SK-N-SH (cell line): ENCODE data around the gene NEGR1. TPM values are rescaled to one million over a fixed set of nuclear protein-coding genes. Genes with fewer than 3 reads are reported as not detected.

Experiments
- CTCF ChIA-PET: fragments of 300-600, 350-600 bp; formaldehyde crosslinking; extraction: SDS; loops from one replicate; lab custom pipeline; 2021; lab: Yijun Ruan, JAX
- POLR2A ChIA-PET: fragments of 350-600 bp; sonication (Branson Sonifier 250); formaldehyde crosslinking; extraction: SDS; loops from one replicate; lab custom pipeline; 2020; ENCODE audit warnings: antibody characterized with exemption, inconsistent platforms; lab: Yijun Ruan, JAX
- DNase-seq: peaks from one replicate; pipeline ENCODE4 v3.0.0; 2012
- H2AFZ ChIP-seq: fragments of 200-600 bp; sonication (generic); 2 replicates; pipeline ENCODE4 v1.8.1; 2016; ENCODE audit warnings: antibody characterized with exemption, mild to moderate bottlenecking, low read depth
- H3F3A ChIP-seq: fragments of 200-600 bp; sonication (generic); replicated peaks from 2 replicates; pipeline ENCODE3; 2016; ENCODE audit warnings: antibody characterized with exemption, mild to moderate bottlenecking; ENCODE audit not compliant: insufficient read depth
- H3K27ac ChIP-seq, 2 experiments: fragments of 200-500 bp in 1 of 2; fragments of 200-600 bp in 1 of 2; sonication (Bioruptor generic) in 1 of 2; sonication (generic), shearing (Covaris generic) in 1 of 2; 2 replicates each; pipeline versions ENCODE4 v1.5.1 to v1.6.1; 2014 to 2016; ENCODE audit warnings: low read depth in 2 of 2, inconsistent platforms in 1 of 2, low read length in 1 of 2, mild to moderate bottlenecking in 1 of 2, mixed read lengths in 1 of 2
- H3K27me3 ChIP-seq: fragments of 200-600 bp; sonication (generic), shearing (Covaris generic); 2 replicates; pipeline ENCODE4 v1.6.1; 2016; ENCODE audit warnings: mixed run types; ENCODE audit not compliant: insufficient read depth
- H3K36me3 ChIP-seq, 2 experiments: fragments of 200-500 bp in 1 of 2; fragments of 200-600 bp in 1 of 2; sonication (Bioruptor generic) in 1 of 2; sonication (generic) in 1 of 2; replicated peaks in 1 of 2; 2 replicates each; pipeline versions ENCODE3 to v1.5.1; 2014 to 2016; ENCODE audit warnings: low read length in 1 of 2, mild to moderate bottlenecking in 1 of 2; ENCODE audit not compliant: insufficient read depth in 2 of 2, control insufficient read depth in 1 of 2
- H3K4me1 ChIP-seq, 2 experiments: fragments of 200-500 bp in 1 of 2; fragments of 200-600 bp in 1 of 2; sonication (Bioruptor generic) in 1 of 2; sonication (generic), shearing (Covaris generic) in 1 of 2; 2 replicates each; pipeline versions ENCODE4 v1.5.1 to v1.6.1; 2014 to 2016; ENCODE audit warnings: low read depth in 1 of 2, low read length in 1 of 2, mixed run types in 1 of 2; ENCODE audit not compliant: insufficient read depth in 2 of 2, control insufficient read depth in 1 of 2
- H3K4me2 ChIP-seq: fragments of 200-600 bp; sonication (generic), shearing (Covaris generic); 2 replicates; pipeline ENCODE4 v1.6.1; 2017; ENCODE audit warnings: mixed run types
- H3K4me3 ChIP-seq, 2 experiments: fragments of 200-500 bp in 1 of 2; fragments of 200-600 bp in 1 of 2; sonication (Bioruptor generic) in 1 of 2; sonication (generic), shearing (Covaris generic) in 1 of 2; 2 replicates each; pipeline versions ENCODE4 v1.5.1 to v1.8.1; 2014 to 2016; ENCODE audit warnings: low read depth in 2 of 2, inconsistent platforms in 1 of 2, low read length in 1 of 2, mild to moderate bottlenecking in 1 of 2, mixed read lengths in 1 of 2, moderate library complexity in 1 of 2
- H3K79me2 ChIP-seq: fragments of 200-600 bp; sonication (generic); 2 replicates; pipeline ENCODE4 v1.8.1; 2017; ENCODE audit warnings: mild to moderate bottlenecking; ENCODE audit not compliant: insufficient read depth
- H3K9ac ChIP-seq: fragments of 200-600 bp; sonication (generic); 2 replicates; pipeline ENCODE4 v1.6.1; 2017; ENCODE audit warnings: mixed run types
- H3K9me2 ChIP-seq: fragments of 200-600 bp; sonication (generic); 2 replicates; pipeline ENCODE4 v1.6.1; 2017; ENCODE audit warnings: mixed run types
- H3K9me3 ChIP-seq: fragments of 200-600 bp; sonication (generic); 2 replicates; pipeline ENCODE4 v1.6.1; 2017; ENCODE audit warnings: mixed run types, mild to moderate bottlenecking, moderate library complexity
- H4K20me1 ChIP-seq: fragments of 200-600 bp; sonication (generic); 2 replicates; pipeline ENCODE4 v1.6.1; 2017; ENCODE audit warnings: mild to moderate bottlenecking, mixed run types; ENCODE audit not compliant: insufficient read depth
- JUND ChIP-seq: IDR thresholded peaks from 2 replicates; pipeline ENCODE4 v1.4.0; 2012
- REST ChIP-seq: IDR thresholded peaks from 2 replicates; pipeline ENCODE4 v1.6.1; 2012; ENCODE audit warnings: mild to moderate bottlenecking, low read depth, low read length, moderate library complexity
- RFX5 ChIP-seq: IDR thresholded peaks from 2 replicates; pipeline ENCODE4 v1.6.1; 2012; ENCODE audit warnings: mild to moderate bottlenecking, improper control_type of control experiment, low read length
- RXRA ChIP-seq: IDR thresholded peaks from 2 replicates; pipeline ENCODE4 v1.4.0; 2012; ENCODE audit warnings: low read depth, mild to moderate bottlenecking, borderline replicate concordance
- SMC3 ChIP-seq: IDR thresholded peaks from 2 replicates; pipeline ENCODE4 v1.6.1; 2012; ENCODE audit warnings: low read depth, low read length, improper control_type of control experiment
- TEAD4 ChIP-seq: IDR thresholded peaks from 2 replicates; pipeline ENCODE4 v1.4.0; 2012; ENCODE audit warnings: mild to moderate bottlenecking, borderline replicate concordance; ENCODE audit not compliant: insufficient read depth
- YY1 ChIP-seq: IDR thresholded peaks from 2 replicates; pipeline ENCODE4 v1.4.0; 2012; ENCODE audit warnings: low read depth, mild to moderate bottlenecking
- WGBS: methylation state at CpG from one replicate; pipeline ENCODE4 v1.1.6; 2017; ENCODE audit warnings: low lambda C conversion rate; 5-methylcytosine and 5-hydroxymethylcytosine counted together
- polyA plus RNA-seq, 3 experiments: library from polyadenylated mRNA; depleted of rRNA; stranded (reverse); fragments of >200 nt; gene quantifications; 2 replicates each; pipeline ENCODE4 v1.2.3, GENCODE V29; 2012
- TF ChIP-seq, protein P1 (sequence below): IDR thresholded peaks from 2 replicates; pipeline ENCODE4 v1.4.0; 2012; ENCODE audit warnings: low read depth, borderline replicate concordance

The NEGR1 gene
- polyA plus RNA-seq, 1 of the 3 experiments (the other 2 are of a cell fraction): 0.21 TPM

GRCh38 chr1:71559880-71560279 lies 722.5 kb downstream of the NEGR1 start (continued):
- TF ChIP-seq, protein P1, sequence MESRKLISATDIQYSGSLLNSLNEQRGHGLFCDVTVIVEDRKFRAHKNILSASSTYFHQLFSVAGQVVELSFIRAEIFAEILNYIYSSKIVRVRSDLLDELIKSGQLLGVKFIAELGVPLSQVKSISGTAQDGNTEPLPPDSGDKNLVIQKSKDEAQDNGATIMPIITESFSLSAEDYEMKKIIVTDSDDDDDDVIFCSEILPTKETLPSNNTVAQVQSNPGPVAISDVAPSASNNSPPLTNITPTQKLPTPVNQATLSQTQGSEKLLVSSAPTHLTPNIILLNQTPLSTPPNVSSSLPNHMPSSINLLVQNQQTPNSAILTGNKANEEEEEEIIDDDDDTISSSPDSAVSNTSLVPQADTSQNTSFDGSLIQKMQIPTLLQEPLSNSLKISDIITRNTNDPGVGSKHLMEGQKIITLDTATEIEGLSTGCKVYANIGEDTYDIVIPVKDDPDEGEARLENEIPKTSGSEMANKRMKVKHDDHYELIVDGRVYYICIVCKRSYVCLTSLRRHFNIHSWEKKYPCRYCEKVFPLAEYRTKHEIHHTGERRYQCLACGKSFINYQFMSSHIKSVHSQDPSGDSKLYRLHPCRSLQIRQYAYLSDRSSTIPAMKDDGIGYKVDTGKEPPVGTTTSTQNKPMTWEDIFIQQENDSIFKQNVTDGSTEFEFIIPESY: no peak
- TF ChIP-seq, all 33 proteins: peak for 0

DNA sequence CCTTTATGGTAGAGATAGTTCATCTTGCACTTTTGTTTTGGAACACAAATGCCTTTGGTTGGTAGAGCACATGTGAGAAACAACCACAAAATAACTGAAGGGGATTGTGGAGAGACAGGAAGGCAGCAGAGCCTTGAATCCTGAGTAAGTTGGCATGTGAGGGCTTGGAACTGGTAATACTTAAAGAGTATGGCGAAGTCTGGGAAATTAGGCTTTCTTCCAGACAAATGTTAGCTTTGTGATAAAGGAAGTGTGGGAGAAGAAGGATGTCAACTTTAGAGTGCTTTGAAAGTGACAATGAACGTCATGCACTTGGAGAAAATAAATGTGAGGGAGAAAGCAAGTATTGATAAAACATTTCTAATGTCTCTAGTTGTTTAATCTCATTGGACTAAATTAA lies 725.2 kb downstream of the NEGR1 start:
- no peak overlapping the region for H2AFZ ChIP-seq
- WGBS: 67% methylated on average over 2 of the region's 2 CpGs

More for the DNA sequence above, 725.2 kb downstream of the NEGR1 start:
- no peak for DNase-seq
- Histone ChIP-seq H3K36me3 (no peaks in the 10 kb centered on the region), H4K20me1 (no peaks in the 10 kb centered on the region), H3K4me1 (peaks cover 0 to 22% of the 10 kb centered on the region in 2 experiments; a peak in 2 of 4 replicates), H3K9me2 (no peaks in the 10 kb centered on the region), H3K9me3 (no peaks in the 10 kb centered on the region), H3F3A (peaks cover 21% of the 10 kb centered on the region), H3K4me3 (no peak overlapping the region), H3K27me3 (no peaks in the 10 kb centered on the region), H3K9ac (no peak overlapping the region), H3K79me2 (no peaks in the 10 kb centered on the region), H3K4me2 (no peak overlapping the region), H3K27ac (no peak overlapping the region)
- CTCF ChIA-PET: no interaction called here
- TF ChIP-seq TEAD4 (no peak), REST (no peak), RFX5 (no peak), RXRA (no peak), SMC3 (no peak), JUND (no peak), YY1 (no peak)
- POLR2A ChIA-PET: no interaction called here
